Left lung (tissue), 10 donors: ENCODE data around the gene MB. TPM values are rescaled to one million over a fixed set of nuclear protein-coding genes. Genes with fewer than 3 reads are reported as not detected.

ENCODE experiments used
- ATAC-seq: fragments of 200-7000 bp; cut with Tn5 transposase; one replicate; pipeline ENCODE4 v1.9.1; 2020; ENCODE audit warnings: moderate library complexity
- DNase-seq, 4 donors: peaks; one replicate each; pipeline ENCODE4 v3.0.0-alpha.2; 2013 to 2020
- H3K27ac ChIP-seq, 2 donors: fragments of 200-600 bp; sonication (generic) in 1 of 2; one replicate each; pipeline versions ENCODE4 v1.5.0 to v1.8.0; 2020 to 2021
- H3K27me3 ChIP-seq, 2 donors: fragments of 200-600 bp; sonication (generic) in 1 of 2; one replicate each; pipeline versions ENCODE4 v1.5.0 to v1.8.0; 2020 to 2021
- H3K36me3 ChIP-seq, 2 donors: fragments of 200-600 bp; sonication (generic) in 1 of 2; one replicate each; pipeline versions ENCODE4 v1.5.0 to v1.8.0; 2020 to 2021
- H3K4me1 ChIP-seq, 2 donors: fragments of 200-600 bp; one replicate each; pipeline ENCODE4 v1.8.0; 2021
- H3K4me3 ChIP-seq, 2 donors: fragments of 200-600 bp; sonication (generic) in 1 of 2; one replicate each; pipeline versions ENCODE4 v1.5.0 to v1.8.0; 2020 to 2021; ENCODE audit warnings: mild to moderate bottlenecking in 1 of 2
- H3K9me3 ChIP-seq, 2 donors: fragments of 200-600 bp; sonication (generic) in 1 of 2; one replicate each; pipeline versions ENCODE4 v1.5.0 to v1.8.0; 2020 to 2021
- intact Hi-C, 2 donors: fragments of 100-400 bp; cut with DNase I; formaldehyde crosslinking; loops; one replicate each; pipeline versions ENCODE4 v1.11.2 to v1.14.2; 2022
- polyA plus RNA-seq, 6 donors: library from polyadenylated mRNA; unstranded; fragments of 120-200 nt; gene quantifications; one replicate each; pipeline ENCODE4 v1.2.1, GENCODE V29; 2013; ENCODE audit not compliant: insufficient read length in 6 of 6
- total RNA-seq, 2 donors: library from RNA; stranded (reverse); fragmentation: NEBNext Ultra II Directional; extraction: Animal tissue kit (Norgen Biotek cat#: 25700); gene quantifications; one replicate each; pipeline ENCODE4 v1.2.1, GENCODE V29; 2021
- TF ChIP-seq, protein P1 (sequence below), 2 donors: fragments of 200-600 bp; sonication (generic) in 1 of 2; IDR thresholded peaks; one replicate each; pipeline versions ENCODE4 v1.5.0 to v1.8.0; 2021; ENCODE audit warnings: antibody characterized with exemption in 2 of 2
- donor health status: DM: no; HTN: yes; CAD: no.
- donor health status: DM: no; HTN: no; CAD: no.

The MB gene
- total and polyA plus RNA-seq, 8 donors = 0.18 to 3.3 (median 0.86) TPM

DNA sequence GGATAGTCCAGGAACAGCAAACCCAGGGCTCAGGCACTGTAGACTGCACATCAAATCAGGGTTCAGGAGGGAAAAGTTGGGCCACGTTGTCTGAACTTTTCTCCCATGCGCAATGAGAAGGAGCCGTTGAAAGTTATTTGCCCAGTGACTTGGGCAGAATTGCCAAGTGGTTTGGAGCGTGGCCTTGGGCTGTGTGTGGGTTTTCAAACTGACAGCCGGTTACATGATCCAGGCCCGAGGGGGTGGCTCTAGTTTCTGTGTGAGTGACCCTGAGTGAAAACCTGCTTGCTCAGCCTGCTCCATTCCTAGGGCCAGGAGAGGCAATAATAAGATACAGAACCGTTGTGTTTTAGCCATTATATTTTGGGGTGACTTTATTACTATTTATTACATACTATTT, 20.3 kb downstream of the MB start:
- intact Hi-C loops = no loop called here
- H3K27me3 ChIP-seq = no peaks in the 10 kb centered on the region
- TF ChIP-seq, protein P1, sequence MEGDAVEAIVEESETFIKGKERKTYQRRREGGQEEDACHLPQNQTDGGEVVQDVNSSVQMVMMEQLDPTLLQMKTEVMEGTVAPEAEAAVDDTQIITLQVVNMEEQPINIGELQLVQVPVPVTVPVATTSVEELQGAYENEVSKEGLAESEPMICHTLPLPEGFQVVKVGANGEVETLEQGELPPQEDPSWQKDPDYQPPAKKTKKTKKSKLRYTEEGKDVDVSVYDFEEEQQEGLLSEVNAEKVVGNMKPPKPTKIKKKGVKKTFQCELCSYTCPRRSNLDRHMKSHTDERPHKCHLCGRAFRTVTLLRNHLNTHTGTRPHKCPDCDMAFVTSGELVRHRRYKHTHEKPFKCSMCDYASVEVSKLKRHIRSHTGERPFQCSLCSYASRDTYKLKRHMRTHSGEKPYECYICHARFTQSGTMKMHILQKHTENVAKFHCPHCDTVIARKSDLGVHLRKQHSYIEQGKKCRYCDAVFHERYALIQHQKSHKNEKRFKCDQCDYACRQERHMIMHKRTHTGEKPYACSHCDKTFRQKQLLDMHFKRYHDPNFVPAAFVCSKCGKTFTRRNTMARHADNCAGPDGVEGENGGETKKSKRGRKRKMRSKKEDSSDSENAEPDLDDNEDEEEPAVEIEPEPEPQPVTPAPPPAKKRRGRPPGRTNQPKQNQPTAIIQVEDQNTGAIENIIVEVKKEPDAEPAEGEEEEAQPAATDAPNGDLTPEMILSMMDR (IDR thresholded peaks at IDR 0.05) = no peak
- H3K27ac ChIP-seq = no peak overlapping the region
- no peaks in the 10 kb centered on the region for H3K9me3 ChIP-seq
- H3K36me3 ChIP-seq = no peaks in the 10 kb centered on the region
- ATAC-seq = no peak
- no peaks in the 10 kb centered on the region for H3K4me1 ChIP-seq
- peak in 1 of 4 donors; percentile 13 for DNase-seq
- H3K4me3 ChIP-seq = no peak overlapping the region

- Histone ChIP-seq H3K36me3 (no peaks in the 10 kb centered on the region), H3K27ac (no peak overlapping the region), H3K27me3 (no peaks in the 10 kb centered on the region), H3K4me3 (no peak overlapping the region), H3K9me3 (no peaks in the 10 kb centered on the region), H3K4me1 (peaks cover 0 to 2% of the 10 kb centered on the region in 2 donors)
- no peak for ATAC-seq
- intact Hi-C loops = no loop called here
- TF ChIP-seq, protein P1 (IDR thresholded peaks at IDR 0.05) = no peak
- peak in 1 of 4 donors; percentile 53 for DNase-seq
These were observed 22.4 kb downstream of the MB start for GRCh38 chr22:35594686-35595085.

GRCh38 chr22:35593891-35594470, 23.1 kb downstream of the MB start:
- TF ChIP-seq, protein P1 (IDR thresholded peaks at IDR 0.05) = no peak
- H3K36me3 ChIP-seq = no peaks in the 10 kb centered on the region
- no peaks in the 10 kb centered on the region for H3K9me3 ChIP-seq
- no peaks in the 10 kb centered on the region for H3K27me3 ChIP-seq
- H3K4me3 ChIP-seq = no peak overlapping the region
- intact Hi-C loops = no loop called here
- DNase-seq = peak in 3 of 4 donors; percentile 17 to 36 (median 32)
- no peak for ATAC-seq
- no peak overlapping the region for H3K27ac ChIP-seq
- H3K4me1 ChIP-seq = peaks cover 0 to 9% of the 10 kb centered on the region in 2 donors

GRCh38 chr22:35593071-35593890, 23.8 kb downstream of the MB start:
- TF ChIP-seq, protein P1 (IDR thresholded peaks at IDR 0.05) = no peak
- H3K4me3 ChIP-seq = no peak overlapping the region
- no peaks in the 10 kb centered on the region for H3K9me3 ChIP-seq
- H3K27me3 ChIP-seq = no peaks in the 10 kb centered on the region
- peaks cover 0 to 16% of the 10 kb centered on the region in 2 donors for H3K4me1 ChIP-seq
- DNase-seq (no peak), ATAC-seq (no peak)
- no peaks in the 10 kb centered on the region for H3K36me3 ChIP-seq
- no peak overlapping the region for H3K27ac ChIP-seq
- intact Hi-C loops = no loop called here

DNA sequence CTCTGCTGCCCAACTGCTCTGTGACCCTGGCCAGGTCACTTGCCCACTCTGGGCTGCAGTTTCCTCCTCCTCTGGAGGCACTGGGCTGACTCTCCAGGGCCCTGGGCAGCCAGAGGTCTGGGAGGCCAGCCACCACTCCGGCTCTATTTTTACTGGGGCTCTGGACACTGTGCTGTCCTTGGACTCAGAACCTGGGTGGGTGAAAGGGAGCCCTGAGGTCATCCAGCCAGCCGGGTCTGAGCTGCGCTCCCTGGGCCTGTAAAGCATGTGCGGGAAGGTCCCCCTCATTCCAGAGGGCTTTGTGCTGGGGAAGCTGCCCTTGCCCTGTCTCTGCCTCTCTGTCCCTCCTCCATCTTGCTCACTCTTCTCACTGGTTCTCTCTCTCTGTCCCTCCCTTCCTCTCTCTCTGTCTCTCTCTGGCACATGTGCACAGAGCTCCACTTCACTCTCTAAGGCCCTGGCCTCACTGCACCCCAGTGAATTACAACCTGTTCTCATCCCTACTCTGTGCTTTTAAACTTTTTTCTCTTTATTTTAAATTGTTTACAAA, 24.6 kb downstream of the MB start:
- no peak overlapping the region for H3K4me3 ChIP-seq
- TF ChIP-seq, protein P1 (IDR thresholded peaks at IDR 0.05) = no peak
- ATAC-seq = peak; percentile 13
- peaks cover 0 to 24% of the 10 kb centered on the region in 2 donors for H3K4me1 ChIP-seq
- intact Hi-C loops = no loop called here
- H3K27ac ChIP-seq = no peak overlapping the region
- no peaks in the 10 kb centered on the region for H3K9me3 ChIP-seq
- DNase-seq = peak in 1 of 4 donors; percentile 71
- H3K27me3 ChIP-seq = no peaks in the 10 kb centered on the region
- no peaks in the 10 kb centered on the region for H3K36me3 ChIP-seq
